GM18508 (cell line): Measurements from ENCODE around the gene MICALL2.
"Not testable (repeated sequence)": the region's sequence is repeated elsewhere in the genome, so short reads cannot be mapped to it uniquely, and the experiment has no call there.

ENCODE experiments used
- ATAC-seq: cut with Tn5 transposase; IDR thresholded peaks from one replicate; pipeline ENCODE4 v1.9.1; 2021; ENCODE audit warnings: moderate number of reproducible peaks; ENCODE audit not compliant: insufficient read depth, unreplicated experiment

Gene MICALL2

GRCh38 chr7:1450431-1450830, 8.8 kb downstream of the MICALL2 start:
- ATAC-seq = no peak

- ATAC-seq = no peak
Observed at GRCh38 chr7:1449951-1450350, 9.3 kb downstream of the MICALL2 start.

DNA sequence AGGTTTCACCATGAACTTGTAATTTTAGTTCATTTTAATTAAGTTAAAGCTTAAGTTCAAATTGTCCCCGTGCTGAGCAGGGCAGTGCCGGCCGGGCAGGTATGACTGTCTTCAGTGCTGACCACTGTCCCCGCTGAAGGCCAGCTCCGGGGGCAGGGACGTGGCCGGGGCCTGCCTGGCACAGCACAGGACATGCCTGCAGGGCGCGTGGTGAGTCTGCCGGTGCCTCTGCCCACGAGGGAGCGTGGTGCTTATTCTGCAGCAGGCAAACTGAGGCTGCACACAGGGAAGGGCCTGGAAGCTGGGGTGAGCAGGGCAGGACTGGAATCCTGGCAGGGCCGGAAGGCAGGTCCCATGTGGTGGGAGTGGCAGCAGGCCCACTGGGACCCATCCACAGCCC, 9.8 kb downstream of the MICALL2 start:
- no peak for ATAC-seq

DNA sequence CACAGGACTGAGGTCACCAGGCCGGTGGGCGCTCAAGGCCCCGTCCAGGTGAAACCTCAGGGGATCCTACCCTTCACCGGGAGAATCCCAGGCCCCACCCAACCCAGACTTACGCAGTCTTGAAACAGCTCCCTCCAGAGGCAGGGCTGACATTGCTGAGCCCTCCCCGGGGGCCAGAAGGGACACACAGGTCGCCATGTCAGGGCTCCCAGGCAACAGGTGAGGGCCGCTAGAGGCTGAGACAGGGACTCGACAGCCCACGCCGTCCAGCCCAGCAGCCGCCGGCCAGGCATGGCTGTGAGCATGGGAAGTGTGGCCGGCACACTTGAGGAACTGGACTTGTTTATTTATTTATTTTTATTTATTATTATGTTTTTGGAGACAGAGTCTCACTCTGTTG, 10.3 kb downstream of the MICALL2 start:
- ATAC-seq = no peak

GRCh38 chr7:1447551-1448244, 11.6 kb downstream of the MICALL2 start:
- no peak for ATAC-seq

DNA sequence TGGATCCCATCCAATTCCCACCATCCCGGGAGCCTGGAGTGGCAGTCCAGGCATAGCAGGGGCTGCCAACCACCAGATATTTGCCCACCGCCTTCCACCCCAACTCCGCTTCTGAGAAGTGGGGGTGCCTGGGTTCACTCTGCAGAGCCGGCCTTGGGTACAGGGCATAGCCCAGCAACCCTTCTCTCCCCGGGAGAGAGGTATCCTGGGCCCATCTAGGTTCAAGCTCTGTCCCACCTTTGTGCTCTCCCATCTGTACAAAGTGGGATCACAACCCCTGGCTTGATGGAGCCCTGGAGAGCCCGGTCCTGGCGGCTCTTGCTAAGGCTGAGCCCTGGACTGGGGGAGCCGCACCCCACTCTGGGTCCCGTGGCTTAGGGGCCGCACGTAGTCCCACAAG, 12.2 kb downstream of the MICALL2 start:
- ATAC-seq = no peak

DNA sequence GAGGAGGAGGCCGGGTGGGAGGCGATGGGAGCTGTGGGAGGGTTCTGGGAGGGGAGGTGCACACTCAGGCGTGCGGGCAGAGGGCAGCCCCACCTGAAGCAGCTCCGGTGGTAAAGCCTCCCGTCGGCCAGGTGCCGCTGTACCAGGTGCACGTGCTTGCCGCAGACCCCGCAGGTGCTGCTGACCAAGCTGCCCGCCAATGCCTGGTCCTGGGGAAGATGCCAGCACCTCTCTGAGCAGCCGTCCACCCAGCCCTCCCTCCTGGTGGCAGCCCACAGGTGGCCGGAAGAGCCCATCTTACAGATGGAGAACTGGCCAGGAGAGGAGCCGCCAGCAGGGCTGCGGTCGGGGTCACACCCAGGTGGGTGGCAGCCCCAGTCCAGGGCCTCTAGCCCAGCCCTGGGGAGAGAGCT, 12.6 kb downstream of the MICALL2 start:
- ATAC-seq = no peak

GRCh38 chr7:1446026-1446425, 13.2 kb downstream of the MICALL2 start:
- not testable (repeated sequence) for ATAC-seq

- no peak for ATAC-seq
Observed at GRCh38 chr7:1445341-1445740, 13.9 kb downstream of the MICALL2 start.

DNA sequence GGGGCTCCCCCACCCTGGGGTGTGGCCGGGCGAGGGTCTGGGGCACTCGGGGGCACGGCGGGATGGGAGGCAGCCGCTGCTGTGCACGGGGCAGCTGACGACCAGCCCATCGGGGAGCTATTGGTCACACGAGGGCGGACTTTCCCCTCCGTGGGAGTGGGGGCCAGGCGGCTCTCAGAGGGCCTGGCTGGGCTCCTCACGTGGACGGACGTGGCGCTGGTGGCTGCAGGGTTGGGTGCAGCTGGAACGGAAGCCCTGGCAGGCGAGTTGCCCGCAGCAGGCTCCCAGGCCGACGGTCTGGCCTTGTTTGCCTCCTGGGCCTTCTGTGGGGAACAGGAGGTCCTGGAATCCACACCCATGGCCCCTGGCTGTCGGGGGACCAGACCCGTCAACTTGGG, 14.3 kb downstream of the MICALL2 start:
- ATAC-seq = no peak

DNA sequence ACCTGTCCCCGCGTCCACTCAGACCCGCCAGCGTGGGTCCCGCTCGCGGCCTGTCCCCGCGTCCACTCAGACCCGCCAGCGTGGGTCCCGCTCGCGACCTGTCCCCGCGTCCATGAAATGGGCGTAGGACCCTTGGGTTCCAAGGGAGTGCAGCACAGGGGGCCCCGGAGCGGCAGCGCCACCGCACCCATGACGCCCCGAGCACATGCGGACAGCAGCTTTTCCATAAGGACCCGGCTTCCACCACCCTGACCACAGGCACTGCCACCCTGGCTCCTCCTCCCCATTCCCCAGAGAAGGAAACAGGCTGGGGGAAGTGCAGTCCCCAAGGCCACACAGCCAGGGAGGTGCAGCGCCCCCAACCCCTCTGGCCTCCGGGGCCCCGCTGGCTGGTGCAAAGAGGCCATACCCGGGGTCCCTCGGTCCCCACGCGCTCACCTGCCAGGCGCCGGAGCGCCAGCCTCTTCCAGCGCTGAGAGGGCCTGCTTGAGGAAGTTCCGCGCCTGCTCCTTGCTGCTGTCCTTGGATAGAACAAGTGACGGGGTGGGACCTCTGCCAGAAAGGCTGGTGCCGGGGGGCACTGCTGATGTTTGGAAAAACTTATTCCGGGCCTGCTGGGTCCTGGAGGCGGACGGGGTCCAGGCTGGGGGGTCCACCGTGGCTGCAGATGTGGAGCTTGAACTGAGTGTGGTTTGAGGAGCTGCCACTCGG, 14.9 kb downstream of the MICALL2 start:
- ATAC-seq = no peak

- not testable (repeated sequence) for ATAC-seq
Observed at GRCh38 chr7:1443587-1444200, 15.6 kb downstream of the MICALL2 start.

GRCh38 chr7:1442355-1443124, 16.7 kb downstream of the MICALL2 start:
- no peak for ATAC-seq

DNA sequence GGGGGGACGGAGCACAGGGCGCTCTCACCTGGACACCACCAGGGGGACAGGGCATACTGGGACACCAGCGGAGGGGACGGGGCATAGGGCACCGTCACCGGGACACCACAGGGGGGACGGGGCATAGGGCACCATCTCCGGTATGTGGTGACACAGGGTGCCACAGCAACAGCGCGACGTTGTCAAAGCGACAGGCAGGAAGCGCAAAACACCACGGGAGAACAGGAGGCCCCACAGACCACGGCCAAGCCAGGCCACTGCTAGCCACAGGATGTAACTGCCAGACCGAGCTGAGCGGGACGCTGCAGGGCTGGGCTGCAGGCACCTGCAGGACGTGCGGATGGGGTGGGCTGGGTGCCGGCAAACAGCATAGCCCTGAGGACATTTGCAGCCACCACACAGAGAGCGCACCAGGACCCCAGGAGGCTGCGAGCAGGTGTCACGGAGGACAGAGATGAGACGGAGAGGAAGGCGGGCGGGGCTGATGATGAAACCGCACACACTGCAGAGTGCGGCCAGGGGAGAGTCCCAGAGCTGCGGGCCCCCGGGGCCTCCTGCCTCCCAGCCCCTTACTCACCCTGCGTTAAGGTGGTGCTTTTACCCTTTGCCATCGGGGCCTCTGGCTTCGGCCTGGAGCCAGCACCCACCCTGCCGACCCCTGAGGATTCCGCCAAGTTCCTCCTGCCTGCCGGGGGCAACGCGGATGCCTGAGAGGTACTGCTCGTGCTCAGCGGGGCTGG, 17.5 kb downstream of the MICALL2 start:
- no peak for ATAC-seq

DNA sequence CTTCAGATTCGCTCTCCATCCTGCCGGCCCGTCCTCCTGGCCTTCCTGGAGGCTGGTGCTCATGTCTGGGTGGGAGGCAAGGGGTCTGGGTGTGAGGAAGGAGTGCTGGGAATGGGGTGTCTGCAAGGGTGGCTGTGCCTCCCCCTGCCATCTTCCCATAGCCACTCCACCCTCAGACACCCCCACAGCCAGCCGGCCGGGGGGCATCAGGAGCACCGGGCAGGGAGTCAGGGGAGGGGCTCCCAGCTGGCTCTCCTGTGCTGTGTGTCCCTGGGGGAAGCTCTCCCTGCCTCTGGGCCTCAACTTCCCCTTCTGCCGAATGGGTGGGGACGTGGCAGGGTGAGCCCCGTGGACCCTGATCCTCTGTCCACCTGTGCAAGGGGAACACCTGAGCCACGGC, 18.6 kb downstream of the MICALL2 start:
- no peak for ATAC-seq

DNA sequence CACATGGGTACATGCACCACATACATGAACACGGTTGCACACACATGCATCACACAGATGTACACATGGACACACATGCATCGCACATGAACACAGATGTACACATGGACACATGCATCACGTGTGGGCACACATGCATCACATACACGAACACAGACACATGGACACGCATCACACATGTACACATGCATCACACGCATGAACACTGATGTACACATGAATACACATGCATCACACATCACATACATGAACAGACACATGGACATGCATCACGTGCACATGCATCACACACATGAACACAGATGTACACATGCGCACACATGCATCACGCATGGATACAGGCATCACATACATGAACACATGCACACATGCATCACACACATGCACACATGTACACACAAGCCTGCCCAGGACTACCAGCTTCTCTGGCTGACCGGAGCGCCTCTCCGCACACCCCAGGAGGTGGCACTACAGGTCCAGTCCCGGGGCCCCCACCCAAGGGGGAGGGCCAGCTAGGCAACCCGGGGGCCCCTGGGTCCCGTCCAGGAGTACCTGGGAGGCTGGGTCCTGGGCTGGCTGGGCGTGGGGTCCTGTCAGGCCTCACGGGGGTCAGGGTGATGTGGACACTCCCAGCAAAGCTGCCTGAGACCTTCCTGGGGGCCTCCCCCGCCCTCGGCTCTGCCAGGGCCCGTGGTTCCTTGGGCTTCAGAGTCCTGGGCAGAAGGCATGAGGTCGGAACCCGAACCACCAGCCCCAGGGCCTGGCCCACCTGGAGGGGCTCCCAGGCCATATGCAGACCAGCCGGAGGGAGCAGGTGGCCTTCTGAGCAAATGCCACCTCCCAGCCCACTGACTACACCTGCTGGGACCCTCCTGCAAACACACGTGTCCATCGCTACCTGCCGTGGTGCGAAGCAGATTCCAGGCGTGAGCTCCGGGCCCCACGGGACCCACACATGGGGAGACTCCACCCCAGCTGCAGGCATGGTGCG, 19.6 kb downstream of the MICALL2 start:
- no peak for ATAC-seq

DNA sequence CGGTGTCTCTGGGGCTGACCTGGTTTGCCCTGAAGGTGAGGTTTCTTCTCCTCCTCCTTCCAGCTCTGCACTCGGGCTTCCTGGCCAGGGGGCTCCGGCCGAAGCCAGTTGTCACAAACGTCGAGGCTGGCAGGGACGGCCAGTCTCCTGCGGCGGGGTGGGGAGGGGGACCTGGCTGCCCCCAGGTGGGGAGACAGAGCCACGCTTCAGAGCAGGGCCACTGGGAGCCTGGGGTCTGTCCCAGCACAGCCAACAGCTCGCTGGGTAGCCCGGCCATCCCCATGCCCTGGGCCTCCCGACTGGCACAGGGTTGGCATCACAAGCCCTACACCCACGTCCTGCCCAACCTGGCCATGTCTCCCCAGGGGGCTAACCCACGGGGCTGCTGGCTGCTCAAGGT, 20.4 kb downstream of the MICALL2 start:
- no peak for ATAC-seq

DNA sequence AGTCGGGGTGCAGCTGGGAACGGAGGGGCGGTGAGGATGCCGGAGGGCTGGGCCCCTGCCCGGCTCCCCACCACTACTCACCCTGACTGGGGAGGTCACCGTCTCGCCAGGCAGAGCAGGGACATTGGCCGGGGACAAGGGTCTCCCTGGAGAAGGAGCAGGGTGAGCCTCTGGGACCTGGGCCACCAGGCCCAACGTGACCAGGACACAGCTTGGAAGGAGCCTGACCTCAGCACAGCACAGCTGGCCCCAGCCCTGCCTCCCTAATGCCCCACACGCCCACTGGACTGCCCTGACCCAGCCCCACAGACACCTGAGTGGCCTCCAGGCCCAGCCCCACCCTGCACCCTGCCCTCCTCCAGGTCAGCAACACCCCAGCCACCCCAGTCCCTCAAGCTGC, 21.1 kb downstream of the MICALL2 start:
- ATAC-seq = no peak
